ENCODE results near the gene TRIM69. TPM values are rescaled to one million over a fixed set of nuclear protein-coding genes. Genes with fewer than 3 reads are reported as not detected.
"Not testable (repeated sequence)": the region's sequence is repeated elsewhere in the genome, so short reads cannot be mapped to it uniquely, and the experiment has no call there.

The TRIM69 gene
- total RNA-seq, result 9.7 to 16.6 TPM (median 12.9 TPM) in 3 replicates
- long read RNA-seq, transcript TRIM69-207 (2 exons, 3,190 nt), result major isoform, 10 of 14 reads
- long read RNA-seq, partial matches to known transcripts, result 0 of 14 reads
- long read RNA-seq, other reads (novel, unspliced or antisense), result 3 of 14 reads

GRCh38 chr15:44736181-44736765 lies at the start of gene TRIM69:
TRIM69 (plus strand) TSS chr15:44736528; CDS start chr15:44736705, 177 bp downstream.
- Mint-ChIP-seq H3K27me3 (ENCODE audit: low read depth) (no peaks in the 10 kb centered on the region), H3K27ac (ENCODE audit: unreplicated experiment) (no peak within 1 kb of the TSS), H3K4me3 (ENCODE audit: unreplicated experiment) (no peak within 1 kb of the TSS), H3K36me3 (ENCODE audit: low read depth) (no peaks in the 10 kb centered on the region), H3K9me3 (ENCODE audit: low read depth) (no peaks in the 10 kb centered on the region), H3K4me1 (ENCODE audit: low read depth) (no peaks in the 10 kb centered on the region)
- TF ChIP-seq CTCF (IDR thresholded peaks at IDR 0.05), result no peak
- DNase-seq (ENCODE audit: low spot score), result no peak

DNA sequence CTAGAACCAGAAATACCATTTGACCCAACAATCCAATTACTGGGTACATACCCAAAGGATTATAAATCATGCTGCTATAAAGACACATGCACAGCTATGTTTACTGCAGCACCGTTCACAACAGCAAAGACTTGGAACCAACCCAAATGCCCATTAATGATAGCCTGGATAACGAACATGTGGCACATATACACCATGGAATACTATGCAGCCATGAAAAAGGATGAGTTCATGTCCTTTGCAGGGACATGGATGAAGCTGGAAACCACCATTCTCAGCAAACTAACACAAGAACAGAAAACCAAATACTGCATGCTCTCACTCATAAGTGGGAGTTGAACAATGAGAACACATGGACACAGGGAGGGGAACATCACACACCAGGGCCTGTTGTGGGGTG lies 47.0 kb upstream of the TRIM69 start:
- H3K9me3 Mint-ChIP-seq (ENCODE audit: low read depth); H3K36me3 Mint-ChIP-seq (ENCODE audit: low read depth); H3K4me3 Mint-ChIP-seq (ENCODE audit: unreplicated experiment); H3K27ac Mint-ChIP-seq (ENCODE audit: unreplicated experiment); DNase-seq (ENCODE audit: low spot score); H3K4me1 Mint-ChIP-seq (ENCODE audit: low read depth): not testable (repeated sequence)
- peaks cover 20% of the 10 kb centered on the region for H3K27me3 Mint-ChIP-seq (ENCODE audit: low read depth)

DNA sequence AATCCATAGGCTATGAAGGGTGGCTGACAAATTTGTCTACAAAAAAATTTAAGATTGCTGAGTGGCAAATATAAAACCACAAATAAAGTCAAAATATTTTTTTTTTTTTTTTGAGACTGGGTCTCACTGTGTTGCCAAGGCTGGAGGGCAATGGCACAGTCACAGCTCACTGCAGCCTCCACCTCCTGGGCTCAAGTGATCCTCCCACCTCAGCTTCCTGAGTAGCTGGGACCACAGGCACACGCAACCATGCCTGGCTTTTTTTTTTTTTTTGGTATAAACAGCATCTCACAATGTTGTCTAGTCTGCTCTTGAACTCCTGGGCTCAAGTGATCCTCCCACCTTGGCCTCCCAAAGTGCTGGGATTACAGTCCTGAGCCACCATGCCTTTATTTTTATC lies 46.1 kb upstream of the TRIM69 start:
- H3K27me3 Mint-ChIP-seq (ENCODE audit: low read depth), result peaks cover 24% of the 10 kb centered on the region
- H3K27ac Mint-ChIP-seq (ENCODE audit: unreplicated experiment); DNase-seq (ENCODE audit: low spot score); H3K9me3 Mint-ChIP-seq (ENCODE audit: low read depth); H3K4me3 Mint-ChIP-seq (ENCODE audit: unreplicated experiment); H3K4me1 Mint-ChIP-seq (ENCODE audit: low read depth); H3K36me3 Mint-ChIP-seq (ENCODE audit: low read depth): not testable (repeated sequence)

DNA sequence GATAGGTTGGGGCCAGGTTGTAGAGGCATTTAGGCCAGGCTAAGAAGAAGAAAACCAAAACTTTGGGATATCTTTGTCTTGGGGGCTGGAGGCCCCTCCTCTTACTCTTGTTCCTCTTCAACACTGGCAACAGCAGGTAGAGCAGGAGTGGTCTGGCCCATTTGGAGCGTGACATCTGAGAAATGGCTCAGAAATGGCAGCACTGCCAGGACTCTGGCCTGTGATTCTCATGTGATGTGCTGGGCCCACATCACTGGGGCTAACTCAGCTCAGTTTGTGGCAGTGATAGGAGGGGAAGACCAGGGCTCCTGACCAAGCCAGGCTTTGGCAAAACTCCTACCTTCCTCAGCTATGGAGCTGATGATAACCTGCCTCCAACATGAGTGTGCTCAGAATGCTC lies 43.7 kb upstream of the TRIM69 start:
- H3K4me3 Mint-ChIP-seq (ENCODE audit: unreplicated experiment), result no peak overlapping the region
- TF ChIP-seq CTCF (IDR thresholded peaks at IDR 0.05), result no peak
- peaks cover 3% of the 10 kb centered on the region for H3K36me3 Mint-ChIP-seq (ENCODE audit: low read depth)
- H3K4me1 Mint-ChIP-seq (ENCODE audit: low read depth), result no peaks in the 10 kb centered on the region
- DNase-seq (ENCODE audit: low spot score), result no peak
- peaks cover 7% of the 10 kb centered on the region for H3K9me3 Mint-ChIP-seq (ENCODE audit: low read depth)
- H3K27ac Mint-ChIP-seq (ENCODE audit: unreplicated experiment), result no peak overlapping the region
- H3K27me3 Mint-ChIP-seq (ENCODE audit: low read depth), result peaks cover 22% of the 10 kb centered on the region

GRCh38 chr15:44694416-44694815 lies 41.9 kb upstream of the TRIM69 start:
- Mint-ChIP-seq H3K4me3 (ENCODE audit: unreplicated experiment) (no peak overlapping the region), H3K27me3 (ENCODE audit: low read depth) (peaks cover 32% of the 10 kb centered on the region), H3K4me1 (ENCODE audit: low read depth) (no peaks in the 10 kb centered on the region), H3K9me3 (ENCODE audit: low read depth) (peaks cover 9% of the 10 kb centered on the region), H3K27ac (ENCODE audit: unreplicated experiment) (no peak overlapping the region), H3K36me3 (ENCODE audit: low read depth) (peaks cover under 1% of the 10 kb centered on the region)
- DNase-seq (ENCODE audit: low spot score), result no peak
- no peak for TF ChIP-seq CTCF (IDR thresholded peaks at IDR 0.05)

GRCh38 chr15:44695294-44695693 lies 41.0 kb upstream of the TRIM69 start:
- peaks cover 15% of the 10 kb centered on the region for H3K9me3 Mint-ChIP-seq (ENCODE audit: low read depth)
- H3K4me1 Mint-ChIP-seq (ENCODE audit: low read depth), result no peaks in the 10 kb centered on the region
- peaks cover 38% of the 10 kb centered on the region for H3K27me3 Mint-ChIP-seq (ENCODE audit: low read depth)
- H3K27ac Mint-ChIP-seq (ENCODE audit: unreplicated experiment), result no peak overlapping the region
- DNase-seq (ENCODE audit: low spot score), result no peak
- no peak for TF ChIP-seq CTCF (IDR thresholded peaks at IDR 0.05)
- H3K36me3 Mint-ChIP-seq (ENCODE audit: low read depth), result peaks cover 4% of the 10 kb centered on the region
- no peak overlapping the region for H3K4me3 Mint-ChIP-seq (ENCODE audit: unreplicated experiment)

All from chondrocyte (in vitro differentiated cells).